Left ventricle myocardium inferior (tissue), 1 donor: ENCODE data around the gene MIA. TPM values are rescaled to one million over a fixed set of nuclear protein-coding genes. Genes with fewer than 3 reads are reported as not detected.
"Not testable (repeated sequence)": the region's sequence is repeated elsewhere in the genome, so short reads cannot be mapped to it uniquely, and the experiment has no call there.

ENCODE experiments used
- DNase-seq: peaks from one replicate; pipeline ENCODE4 v3.0.0-alpha.2; 2020
- H3K27ac ChIP-seq: fragments of 200-600 bp; replicated peaks from 2 replicates; pipeline ENCODE4 v1.8.0; 2021
- H3K27me3 ChIP-seq: fragments of 200-600 bp; 2 replicates; pipeline ENCODE4 v1.8.0; 2021; ENCODE audit warnings: low read depth
- H3K36me3 ChIP-seq: fragments of 200-600 bp; 2 replicates; pipeline ENCODE4 v1.8.0; 2021
- H3K4me1 ChIP-seq: fragments of 200-600 bp; 2 replicates; pipeline ENCODE4 v1.8.0; 2021
- H3K4me3 ChIP-seq: fragments of 200-600 bp; 2 replicates; pipeline ENCODE4 v1.8.0; 2021; ENCODE audit warnings: mild to moderate bottlenecking, moderate library complexity
- H3K9me3 ChIP-seq: fragments of 200-600 bp; replicated peaks from 2 replicates; pipeline ENCODE4 v1.8.0; 2021
- intact Hi-C: fragments of 100-400 bp; cut with micrococcal nuclease; formaldehyde crosslinking; loops from one replicate; pipeline ENCODE4 v1.11.0; 2022
- total RNA-seq: library from RNA; stranded (reverse); fragmentation: NEBNext Ultra II Directional; extraction: Animal tissue kit (Norgen Biotek cat#: 25700); gene quantifications from one replicate; pipeline ENCODE4 v1.2.1, GENCODE V29; 2021
- TF ChIP-seq, protein P1 (sequence below): fragments of 200-600 bp; IDR thresholded peaks from 2 replicates; pipeline ENCODE4 v1.8.0; 2021; ENCODE audit warnings: antibody characterized with exemption, mild to moderate bottlenecking, borderline replicate concordance
- donor health status: DM: no; HTN: yes; CAD: no; lungs with severe emphysema.

Gene MIA
- total RNA-seq, 1 donor from 2014 or later = not detected

DNA sequence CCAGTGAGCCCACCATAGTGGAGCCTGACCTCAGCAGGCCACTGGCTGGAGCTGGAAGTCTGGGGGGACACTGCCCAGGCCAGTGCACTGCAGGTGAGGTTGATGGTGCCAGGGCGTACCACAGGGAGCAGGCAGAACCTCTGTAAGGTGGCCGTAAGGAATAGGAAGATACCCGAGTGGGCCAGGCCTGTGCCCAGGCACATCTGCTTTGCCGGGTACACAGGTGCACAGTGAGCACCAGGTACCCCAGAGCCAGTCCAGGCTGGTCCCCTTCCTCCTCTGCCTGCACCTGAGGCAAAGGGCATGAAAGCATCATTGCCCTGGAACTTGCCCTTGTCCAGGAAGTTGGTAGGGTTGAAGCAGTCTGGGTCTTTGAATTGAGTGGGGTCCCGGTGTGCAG, 33.2 kb downstream of the MIA start:
- Histone ChIP-seq H3K9me3 (no peaks in the 10 kb centered on the region), H3K27me3 (no peaks in the 10 kb centered on the region), H3K27ac (peak overlapping the region; percentile 99), H3K4me3 (no peak overlapping the region), H3K36me3 (peaks cover 28% of the 10 kb centered on the region), H3K4me1 (peaks cover 94% of the 10 kb centered on the region)
- intact Hi-C loops = no loop called here
- TF ChIP-seq, protein P1, sequence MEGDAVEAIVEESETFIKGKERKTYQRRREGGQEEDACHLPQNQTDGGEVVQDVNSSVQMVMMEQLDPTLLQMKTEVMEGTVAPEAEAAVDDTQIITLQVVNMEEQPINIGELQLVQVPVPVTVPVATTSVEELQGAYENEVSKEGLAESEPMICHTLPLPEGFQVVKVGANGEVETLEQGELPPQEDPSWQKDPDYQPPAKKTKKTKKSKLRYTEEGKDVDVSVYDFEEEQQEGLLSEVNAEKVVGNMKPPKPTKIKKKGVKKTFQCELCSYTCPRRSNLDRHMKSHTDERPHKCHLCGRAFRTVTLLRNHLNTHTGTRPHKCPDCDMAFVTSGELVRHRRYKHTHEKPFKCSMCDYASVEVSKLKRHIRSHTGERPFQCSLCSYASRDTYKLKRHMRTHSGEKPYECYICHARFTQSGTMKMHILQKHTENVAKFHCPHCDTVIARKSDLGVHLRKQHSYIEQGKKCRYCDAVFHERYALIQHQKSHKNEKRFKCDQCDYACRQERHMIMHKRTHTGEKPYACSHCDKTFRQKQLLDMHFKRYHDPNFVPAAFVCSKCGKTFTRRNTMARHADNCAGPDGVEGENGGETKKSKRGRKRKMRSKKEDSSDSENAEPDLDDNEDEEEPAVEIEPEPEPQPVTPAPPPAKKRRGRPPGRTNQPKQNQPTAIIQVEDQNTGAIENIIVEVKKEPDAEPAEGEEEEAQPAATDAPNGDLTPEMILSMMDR = no peak
- DNase-seq = no peak

- Histone ChIP-seq H3K27me3 (no peaks in the 10 kb centered on the region), H3K4me3 (peak overlapping the region; percentile 66), H3K9me3 (no peaks in the 10 kb centered on the region), H3K36me3 (peaks cover 28% of the 10 kb centered on the region), H3K27ac (peak overlapping the region; percentile 99), H3K4me1 (peaks cover 86% of the 10 kb centered on the region)
- DNase-seq = no peak
- intact Hi-C loops = loop anchor here (10.0 kb wide), 1 partner anchor 145 kb away; no protein-coding TSS in a partner anchor
- TF ChIP-seq, protein P1 = no peak
These were observed 34.2 kb downstream of the MIA start for GRCh38 chr19:40809358-40810086.

DNA sequence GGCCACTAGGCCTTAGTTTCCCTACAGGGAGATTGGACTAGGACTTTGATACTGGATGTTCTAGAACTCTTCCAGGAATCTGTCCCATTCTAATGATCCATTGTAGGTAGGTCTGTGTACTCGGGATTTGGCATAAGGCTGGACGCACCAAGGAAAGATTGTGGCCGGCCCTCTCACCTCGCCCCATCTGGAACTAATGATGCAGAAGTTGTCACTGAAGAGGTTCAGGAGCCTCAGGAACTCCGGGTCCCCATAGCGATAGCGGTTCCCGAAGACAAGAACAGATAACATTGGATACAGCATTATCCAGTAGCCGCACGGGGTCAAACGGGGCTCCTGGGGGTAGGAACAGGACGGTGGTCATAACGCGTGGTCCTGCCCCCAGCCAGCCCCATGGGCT, 34.8 kb downstream of the MIA start:
- intact Hi-C loops = loop anchor here (10.0 kb wide), 1 partner anchor 145 kb away; no protein-coding TSS in a partner anchor
- Histone ChIP-seq H3K4me3 (peak overlapping the region; percentile 66), H3K9me3 (no peaks in the 10 kb centered on the region), H3K36me3 (peaks cover 28% of the 10 kb centered on the region), H3K4me1 (peaks cover 80% of the 10 kb centered on the region), H3K27me3 (no peaks in the 10 kb centered on the region), H3K27ac (peak overlapping the region; percentile 99)
- TF ChIP-seq, protein P1 = no peak
- no peak for DNase-seq

DNA sequence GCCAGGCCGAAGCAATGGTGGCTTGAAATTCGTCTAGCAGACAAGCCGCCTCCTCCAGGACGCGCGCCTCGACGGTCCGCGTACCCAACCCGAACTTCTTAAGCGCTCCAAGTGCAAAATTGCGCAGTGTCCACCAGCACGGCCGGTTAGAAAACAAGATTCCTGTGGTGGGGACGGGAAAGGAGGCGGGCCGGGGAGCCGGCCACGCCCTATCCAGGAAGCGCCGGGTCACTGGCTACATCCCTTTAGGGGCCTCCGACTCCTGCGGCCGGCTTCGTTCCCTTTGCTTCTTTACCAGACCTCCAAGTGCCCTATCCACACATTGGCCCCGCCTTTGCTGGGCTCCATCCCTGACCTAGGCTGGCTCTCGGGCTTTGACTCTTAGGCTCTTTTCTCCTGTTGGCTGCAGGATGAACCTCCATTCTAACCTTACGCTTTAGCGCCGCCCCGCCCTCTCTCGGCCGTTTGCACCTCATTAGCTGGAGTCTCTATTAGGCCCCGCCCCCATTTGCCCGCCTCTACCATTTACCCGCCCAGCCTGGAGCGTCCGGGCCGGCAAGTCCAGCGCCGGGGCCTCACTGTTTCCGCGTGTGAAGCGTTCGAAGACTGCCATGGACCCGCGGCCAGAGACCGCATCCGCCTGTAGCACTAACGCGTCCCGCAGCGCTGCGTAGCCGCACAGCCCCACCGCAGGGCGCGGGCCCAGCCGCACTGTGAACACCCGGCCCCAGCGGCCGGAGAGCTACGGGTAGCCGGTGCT, 35.5 kb downstream of the MIA start:
- Histone ChIP-seq H3K27ac (peak overlapping the region; percentile 99), H3K4me1 (peaks cover 73% of the 10 kb centered on the region), H3K36me3 (peaks cover 28% of the 10 kb centered on the region), H3K4me3 (peak overlapping the region; percentile 66)
- intact Hi-C loops = loop anchor here (10.0 kb wide), 1 partner anchor 146 kb away; no protein-coding TSS in a partner anchor
- not testable (repeated sequence) for H3K27me3 ChIP-seq, H3K9me3 ChIP-seq
- peak; percentile 83 for DNase-seq
- TF ChIP-seq, protein P1 = peak; percentile 27

DNA sequence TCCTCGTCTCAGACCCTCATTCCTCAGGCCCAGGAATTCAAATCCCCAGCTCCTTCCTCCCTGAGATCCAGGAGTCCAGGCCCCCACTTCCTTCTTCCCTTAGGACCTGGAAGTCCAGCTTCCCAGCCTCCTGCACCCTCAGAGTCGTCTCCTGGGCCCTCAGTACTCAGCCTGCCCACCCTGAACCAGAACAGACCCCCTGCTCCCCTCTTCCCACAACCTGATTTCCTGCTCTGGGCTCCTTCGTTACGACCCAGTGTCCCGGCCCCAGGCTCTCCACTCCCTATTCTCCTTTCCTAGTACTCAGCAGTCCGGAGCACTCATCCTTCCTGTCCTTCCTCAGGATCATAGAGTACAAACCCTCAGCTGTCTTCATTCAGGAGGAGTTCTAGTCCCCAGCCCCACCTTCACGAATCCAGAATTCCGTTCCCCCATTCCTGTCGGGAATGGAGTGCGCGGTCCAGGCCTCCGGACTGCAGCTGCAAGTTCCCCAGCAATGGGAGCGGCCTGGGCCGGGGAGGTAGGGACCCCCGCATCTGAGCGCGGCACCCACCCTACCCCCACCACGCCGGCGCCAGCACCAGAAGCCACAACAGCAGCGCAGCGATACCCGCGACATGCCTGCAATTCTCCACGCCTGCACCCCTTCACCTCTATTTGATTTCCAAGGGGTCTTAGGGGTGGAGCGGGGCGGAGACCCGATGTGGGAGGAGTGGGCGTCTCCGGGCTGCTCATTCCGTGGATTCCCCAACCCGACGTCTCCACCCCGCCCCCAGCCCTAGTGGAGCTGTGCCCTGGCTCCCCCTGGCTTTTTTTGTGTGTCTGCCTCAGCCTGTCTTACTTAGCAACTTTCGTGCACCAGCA, 36.4 kb downstream of the MIA start:
- intact Hi-C loops = loop anchor here (10.0 kb wide), 1 partner anchor 147 kb away; no protein-coding TSS in a partner anchor

DNA sequence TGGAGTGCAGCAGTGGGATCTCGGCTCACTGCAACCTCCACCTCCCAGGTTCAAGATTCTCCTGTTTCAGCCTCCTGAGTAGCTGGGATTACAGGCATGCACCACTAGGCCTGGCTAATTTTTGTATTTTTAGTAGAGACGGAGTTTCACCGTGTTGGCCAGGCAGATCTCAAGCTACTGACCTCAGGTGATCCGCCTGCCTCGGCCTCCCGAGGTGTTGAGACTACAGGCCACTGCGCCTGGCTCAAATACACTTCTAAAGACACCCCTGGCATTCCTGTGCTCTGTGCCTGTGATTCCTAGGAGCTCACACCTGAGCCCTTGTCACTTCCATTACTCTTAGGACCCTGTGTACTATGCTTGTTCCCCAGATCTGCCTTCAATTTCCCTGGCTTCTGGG, 37.2 kb downstream of the MIA start:
- not testable (repeated sequence) for H3K27ac ChIP-seq, H3K9me3 ChIP-seq, H3K27me3 ChIP-seq, DNase-seq, H3K4me3 ChIP-seq
- intact Hi-C loops = loop anchor here (10.0 kb wide), 1 partner anchor 148 kb away; no protein-coding TSS in a partner anchor
- Histone ChIP-seq H3K4me1 (peaks cover 56% of the 10 kb centered on the region), H3K36me3 (peaks cover 22% of the 10 kb centered on the region)

More for the DNA sequence above, 36.4 kb downstream of the MIA start:
- H3K36me3 ChIP-seq = peaks cover 28% of the 10 kb centered on the region
- no peaks in the 10 kb centered on the region for H3K27me3 ChIP-seq
- TF ChIP-seq, protein P1 = no peak
- no peaks in the 10 kb centered on the region for H3K9me3 ChIP-seq
- peaks cover 64% of the 10 kb centered on the region for H3K4me1 ChIP-seq
- peak overlapping the region; percentile 66 for H3K4me3 ChIP-seq
- DNase-seq = no peak
- H3K27ac ChIP-seq = peak overlapping the region; percentile 99
